ENCODE measurements around the gene PGA4. TPM values are rescaled to one million over a fixed set of nuclear protein-coding genes. Genes with fewer than 3 reads are reported as not detected.

PGA4 gene
- total and polyA plus RNA-seq, 2 experiments from 2014 or later = 0.81 TPM; not detected in 1

GRCh38 chr11:61275191-61275590 is 53.0 kb downstream of the PGA4 start:
- H4K20me1 ChIP-seq (replicated peaks; ENCODE audit: insufficient read depth) = peaks cover 3% of the 10 kb centered on the region; the same call in 1 of the 2 replicates
- H3K4me3 ChIP-seq = no peak overlapping the region
- Mint-ChIP-seq H3K36me3 (ENCODE audit: low read depth) (peaks cover 20% of the 10 kb centered on the region; the same call in 2 of the 3 replicates), H3K27ac (no peak overlapping the region), H3K27me3 (ENCODE audit: insufficient read depth, low read depth, poor library complexity) (peaks cover 5% of the 10 kb centered on the region), H3K4me3 (no peak overlapping the region), H3K4me1 (peaks cover 17% of the 10 kb centered on the region), H3K9me3 (no peaks in the 10 kb centered on the region)
- H3K27me3 ChIP-seq (ENCODE audit: insufficient read depth) = no peaks in the 10 kb centered on the region
- ATAC-seq (no peak), DNase-seq (ENCODE audit: low spot score) (no peak)
- H2AFZ ChIP-seq = no peak overlapping the region
- peaks cover 5% of the 10 kb centered on the region; the same call in 1 of the 2 replicates for H3K36me3 ChIP-seq (ENCODE audit: insufficient read depth)
- no peak overlapping the region for H3K4me2 ChIP-seq
- no peak for TF ChIP-seq POLR2AphosphoS5 (IDR thresholded peaks at IDR 0.05; ENCODE audit: low read depth)
- no peak for TF ChIP-seq EZH2phosphoT487 (IDR thresholded peaks at IDR 0.05; ENCODE audit: unreplicated experiment)
- TF ChIP-seq ZNF331 (CRISPR knock-in tag; IDR thresholded peaks at IDR 0.05; ENCODE audit: low read depth) = no peak
- TF ChIP-seq CREB1 (CRISPR knock-in tag; IDR thresholded peaks at IDR 0.05; ENCODE audit: low read depth) = no peak
- TF ChIP-seq CTCF (conservative IDR thresholded peaks at IDR 0.05; ENCODE audit: low read depth in 2 of 2) = no peak
- no peak for TF ChIP-seq ZNF462 (CRISPR knock-in tag; IDR thresholded peaks at IDR 0.05)
- TF ChIP-seq ETS1 (IDR thresholded peaks at IDR 0.05) = no peak
- no peak for TF ChIP-seq JUNB (IDR thresholded peaks at IDR 0.05; ENCODE audit: unreplicated experiment)
- TF ChIP-seq NANOG (IDR thresholded peaks at IDR 0.05; ENCODE audit: borderline replicate concordance) = no peak
- TF ChIP-seq ZNF114 (CRISPR knock-in tag; IDR thresholded peaks at IDR 0.05) = no peak
- TF ChIP-seq, protein P1, sequence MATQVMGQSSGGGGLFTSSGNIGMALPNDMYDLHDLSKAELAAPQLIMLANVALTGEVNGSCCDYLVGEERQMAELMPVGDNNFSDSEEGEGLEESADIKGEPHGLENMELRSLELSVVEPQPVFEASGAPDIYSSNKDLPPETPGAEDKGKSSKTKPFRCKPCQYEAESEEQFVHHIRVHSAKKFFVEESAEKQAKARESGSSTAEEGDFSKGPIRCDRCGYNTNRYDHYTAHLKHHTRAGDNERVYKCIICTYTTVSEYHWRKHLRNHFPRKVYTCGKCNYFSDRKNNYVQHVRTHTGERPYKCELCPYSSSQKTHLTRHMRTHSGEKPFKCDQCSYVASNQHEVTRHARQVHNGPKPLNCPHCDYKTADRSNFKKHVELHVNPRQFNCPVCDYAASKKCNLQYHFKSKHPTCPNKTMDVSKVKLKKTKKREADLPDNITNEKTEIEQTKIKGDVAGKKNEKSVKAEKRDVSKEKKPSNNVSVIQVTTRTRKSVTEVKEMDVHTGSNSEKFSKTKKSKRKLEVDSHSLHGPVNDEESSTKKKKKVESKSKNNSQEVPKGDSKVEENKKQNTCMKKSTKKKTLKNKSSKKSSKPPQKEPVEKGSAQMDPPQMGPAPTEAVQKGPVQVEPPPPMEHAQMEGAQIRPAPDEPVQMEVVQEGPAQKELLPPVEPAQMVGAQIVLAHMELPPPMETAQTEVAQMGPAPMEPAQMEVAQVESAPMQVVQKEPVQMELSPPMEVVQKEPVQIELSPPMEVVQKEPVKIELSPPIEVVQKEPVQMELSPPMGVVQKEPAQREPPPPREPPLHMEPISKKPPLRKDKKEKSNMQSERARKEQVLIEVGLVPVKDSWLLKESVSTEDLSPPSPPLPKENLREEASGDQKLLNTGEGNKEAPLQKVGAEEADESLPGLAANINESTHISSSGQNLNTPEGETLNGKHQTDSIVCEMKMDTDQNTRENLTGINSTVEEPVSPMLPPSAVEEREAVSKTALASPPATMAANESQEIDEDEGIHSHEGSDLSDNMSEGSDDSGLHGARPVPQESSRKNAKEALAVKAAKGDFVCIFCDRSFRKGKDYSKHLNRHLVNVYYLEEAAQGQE (IDR thresholded peaks at IDR 0.05; ENCODE audit: unreplicated experiment) = no peak
- no peak for TF ChIP-seq EZH2 (IDR thresholded peaks at IDR 0.05; ENCODE audit: low read depth, unreplicated experiment)
- TF ChIP-seq STAT1 (IDR thresholded peaks at IDR 0.05; ENCODE audit: unreplicated experiment) = no peak
- H3F3A ChIP-seq (replicated peaks; ENCODE audit: low read depth) = no peaks in the 10 kb centered on the region
- H3K79me2 ChIP-seq (replicated peaks; ENCODE audit: insufficient read depth) = no peaks in the 10 kb centered on the region
- H3K9me2 ChIP-seq (ENCODE audit: insufficient read depth) = no peaks in the 10 kb centered on the region
- H3K4me1 ChIP-seq (ENCODE audit: insufficient read depth) = no peaks in the 10 kb centered on the region
- no peak overlapping the region for H3K27ac ChIP-seq (ENCODE audit: low read depth)

Measured in GM23338 (cell line).